ENCODE data around the gene ITGBL1.

ITGBL1 gene, protein sequence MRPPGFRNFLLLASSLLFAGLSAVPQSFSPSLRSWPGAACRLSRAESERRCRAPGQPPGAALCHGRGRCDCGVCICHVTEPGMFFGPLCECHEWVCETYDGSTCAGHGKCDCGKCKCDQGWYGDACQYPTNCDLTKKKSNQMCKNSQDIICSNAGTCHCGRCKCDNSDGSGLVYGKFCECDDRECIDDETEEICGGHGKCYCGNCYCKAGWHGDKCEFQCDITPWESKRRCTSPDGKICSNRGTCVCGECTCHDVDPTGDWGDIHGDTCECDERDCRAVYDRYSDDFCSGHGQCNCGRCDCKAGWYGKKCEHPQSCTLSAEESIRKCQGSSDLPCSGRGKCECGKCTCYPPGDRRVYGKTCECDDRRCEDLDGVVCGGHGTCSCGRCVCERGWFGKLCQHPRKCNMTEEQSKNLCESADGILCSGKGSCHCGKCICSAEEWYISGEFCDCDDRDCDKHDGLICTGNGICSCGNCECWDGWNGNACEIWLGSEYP

DNA sequence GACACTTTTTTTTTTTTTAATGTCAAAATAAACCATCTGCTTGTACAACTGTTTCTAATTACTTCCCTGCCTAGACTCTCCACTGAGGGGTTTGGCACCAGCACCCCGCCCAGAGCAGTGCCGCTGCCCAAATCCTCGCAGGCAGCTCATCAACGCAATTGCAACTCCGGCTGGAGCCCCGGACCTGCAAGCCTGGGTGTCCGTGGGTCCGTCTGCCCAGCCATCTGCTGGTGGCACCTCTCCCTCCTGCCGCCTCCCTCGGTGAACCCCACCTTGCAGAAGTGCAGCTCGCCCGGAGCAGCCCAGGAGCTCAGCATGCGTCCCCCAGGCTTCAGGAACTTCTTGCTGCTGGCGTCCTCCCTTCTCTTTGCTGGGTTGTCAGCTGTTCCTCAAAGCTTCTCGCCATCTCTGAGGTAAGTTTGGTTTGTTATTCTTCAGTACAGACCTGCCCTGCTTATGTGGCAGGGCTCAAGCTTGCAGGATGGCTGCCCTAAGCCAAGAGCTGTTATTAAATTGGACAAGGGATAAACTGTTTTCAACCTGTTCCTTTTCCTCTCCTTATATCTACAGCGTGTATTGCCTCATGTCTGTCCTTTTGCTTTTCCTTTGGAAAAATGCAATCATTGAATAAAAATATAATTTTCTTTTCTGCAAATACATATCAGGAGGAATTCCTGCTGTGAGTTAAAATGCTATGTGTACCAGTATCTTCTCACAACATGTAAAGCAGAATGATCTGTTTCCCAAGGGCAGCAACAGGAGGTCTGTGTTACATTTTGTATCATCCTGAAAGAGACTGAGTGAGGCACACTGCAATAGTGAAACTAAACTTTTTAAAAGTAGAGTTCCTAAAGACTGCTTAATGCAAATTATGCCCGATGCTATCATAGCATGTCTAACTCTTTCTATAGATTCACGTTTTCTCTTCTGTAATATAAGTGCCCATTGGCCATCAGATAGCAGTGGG, at the start of gene ITGBL1:
TSS of gene ITGBL1 (plus strand) at position 157 of the 967 bp plus-strand sequence. CDS start at position 316, 159 bp downstream.
- DNase-seq (ENCODE audit: low read depth in 2 of 2) = no peak

DNA sequence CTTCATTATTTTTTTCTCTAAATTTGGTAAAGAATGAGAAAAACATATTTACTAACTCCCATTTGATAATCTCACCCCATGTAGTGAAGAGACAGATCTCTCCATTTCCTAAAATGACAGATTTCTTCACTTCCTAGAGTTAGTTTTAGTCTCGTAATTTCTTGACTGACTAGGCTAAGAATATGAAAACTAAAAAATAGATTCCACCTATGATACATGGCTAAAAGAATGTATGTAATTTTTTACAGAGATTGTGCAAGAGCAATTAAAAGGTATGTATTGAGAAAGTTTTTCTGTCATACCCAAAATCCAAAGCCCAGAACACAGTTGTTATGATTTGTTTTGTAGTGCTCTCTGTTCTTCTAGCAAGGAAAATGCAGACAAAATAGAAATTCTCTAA, 45.7 kb upstream of the ITGBL1 start:
- DNase-seq (ENCODE audit: low read depth in 2 of 2) = no peak

DNA sequence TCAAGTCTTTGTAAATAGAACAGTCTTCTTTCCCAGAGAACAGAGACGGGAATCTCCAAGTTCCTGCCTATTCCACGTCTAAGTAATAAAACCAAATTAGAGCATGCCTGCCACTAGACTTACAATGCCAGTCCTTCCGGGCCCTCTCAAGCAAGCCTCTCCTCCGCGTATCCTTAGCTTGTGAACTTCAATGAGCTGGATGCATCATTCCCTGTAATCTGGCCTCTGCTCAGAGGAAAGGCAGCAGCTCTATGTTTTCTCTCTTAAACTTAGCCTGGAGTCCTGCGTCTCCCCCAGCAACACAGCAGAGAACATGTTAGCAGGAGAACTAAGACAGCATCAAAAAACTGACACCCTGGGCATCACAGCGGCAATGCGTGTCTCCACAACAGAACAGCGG, 44.3 kb upstream of the ITGBL1 start:
- no peak for DNase-seq (ENCODE audit: low read depth in 2 of 2)

DNA sequence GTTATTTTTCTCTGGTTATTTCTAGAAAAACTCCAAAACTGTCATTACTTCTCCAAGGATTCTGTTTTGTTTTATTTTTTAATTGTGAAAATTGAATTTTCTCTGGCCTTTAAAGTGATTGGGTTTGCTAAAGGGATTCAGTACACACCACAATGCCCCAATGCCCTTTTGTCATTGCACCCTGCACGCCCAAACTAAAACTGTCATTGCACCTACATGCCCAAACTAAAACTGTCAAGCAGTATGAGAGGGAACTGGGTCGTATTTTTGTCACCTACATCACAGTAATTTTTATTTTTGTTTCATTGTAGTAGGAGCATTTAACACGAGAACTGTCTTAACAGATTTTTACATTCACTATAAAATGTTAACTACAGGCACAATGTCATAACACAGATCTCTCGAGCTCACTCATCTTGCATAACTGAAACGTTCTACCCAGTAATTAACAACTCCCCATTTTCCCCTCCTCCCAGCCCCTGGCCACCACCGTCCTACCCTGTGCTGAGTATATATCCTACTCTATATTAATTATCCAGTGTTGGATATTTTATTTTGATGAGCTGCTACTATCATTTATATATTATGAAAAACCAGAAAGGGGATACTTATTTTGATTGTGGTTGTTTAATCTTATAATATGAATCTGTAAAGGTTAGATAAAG, 43.4 kb upstream of the ITGBL1 start:
- no peak for DNase-seq (ENCODE audit: low read depth in 2 of 2)

DNA sequence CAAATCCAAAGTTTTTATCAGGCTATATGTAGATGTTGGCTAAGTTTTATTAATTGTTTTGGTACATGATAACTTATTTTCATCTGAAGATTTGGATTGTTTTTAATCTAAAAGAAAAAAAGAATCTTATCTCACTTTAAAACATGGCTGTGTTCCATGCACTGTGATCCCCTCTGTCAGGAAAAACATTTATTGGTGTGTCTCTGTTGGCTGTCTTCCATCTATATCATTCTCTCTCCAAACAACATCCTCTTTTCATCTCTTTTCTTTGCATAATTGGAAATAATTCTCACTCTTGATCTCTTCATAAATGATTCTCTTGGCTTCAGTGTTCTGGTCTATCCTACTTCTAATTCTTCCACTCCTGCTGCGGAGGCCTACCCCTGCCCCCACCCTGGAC, 40.4 kb upstream of the ITGBL1 start:
- no peak for DNase-seq (ENCODE audit: low read depth in 2 of 2)

DNA sequence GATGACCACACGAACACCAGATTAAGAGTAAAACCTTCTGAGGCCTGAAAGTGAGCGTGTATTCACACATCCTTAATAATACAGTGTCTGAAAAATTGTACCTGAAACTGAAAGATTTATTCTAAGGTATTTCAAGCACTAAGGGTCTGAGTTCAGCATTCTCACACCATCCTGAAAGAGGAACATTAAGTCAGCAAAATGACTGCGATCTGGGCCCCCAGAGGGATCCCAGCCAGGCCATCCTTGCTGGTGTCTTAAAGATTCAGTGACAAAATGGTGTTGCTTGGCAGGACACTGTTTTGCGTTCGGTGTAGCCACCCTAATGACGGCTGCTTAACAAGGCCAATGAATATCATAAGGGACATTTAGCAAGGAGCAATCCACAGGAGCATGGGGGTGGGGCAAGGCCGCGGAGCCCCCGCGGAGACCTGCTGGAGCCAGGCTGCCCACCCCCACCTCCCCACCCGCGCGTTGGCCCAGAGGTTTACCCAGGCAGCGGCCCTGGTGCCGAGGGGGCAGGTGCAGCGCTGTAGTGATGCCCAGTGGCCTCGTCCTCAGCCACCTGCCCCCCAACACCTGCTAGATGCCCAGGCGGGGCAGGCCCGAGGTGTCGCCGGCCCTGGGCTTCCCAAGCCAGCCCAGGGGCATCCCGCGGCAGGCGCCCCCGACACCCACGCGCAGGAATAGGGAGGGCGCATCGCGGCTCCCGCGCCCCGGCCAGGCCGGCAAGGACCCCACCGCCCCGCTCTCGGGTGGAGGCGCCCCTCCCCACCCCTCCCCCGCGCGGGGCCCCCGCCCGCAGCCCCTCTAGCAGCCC, 36.9 kb upstream of the ITGBL1 start:
- no peak for DNase-seq (ENCODE audit: low read depth in 2 of 2)

DNA sequence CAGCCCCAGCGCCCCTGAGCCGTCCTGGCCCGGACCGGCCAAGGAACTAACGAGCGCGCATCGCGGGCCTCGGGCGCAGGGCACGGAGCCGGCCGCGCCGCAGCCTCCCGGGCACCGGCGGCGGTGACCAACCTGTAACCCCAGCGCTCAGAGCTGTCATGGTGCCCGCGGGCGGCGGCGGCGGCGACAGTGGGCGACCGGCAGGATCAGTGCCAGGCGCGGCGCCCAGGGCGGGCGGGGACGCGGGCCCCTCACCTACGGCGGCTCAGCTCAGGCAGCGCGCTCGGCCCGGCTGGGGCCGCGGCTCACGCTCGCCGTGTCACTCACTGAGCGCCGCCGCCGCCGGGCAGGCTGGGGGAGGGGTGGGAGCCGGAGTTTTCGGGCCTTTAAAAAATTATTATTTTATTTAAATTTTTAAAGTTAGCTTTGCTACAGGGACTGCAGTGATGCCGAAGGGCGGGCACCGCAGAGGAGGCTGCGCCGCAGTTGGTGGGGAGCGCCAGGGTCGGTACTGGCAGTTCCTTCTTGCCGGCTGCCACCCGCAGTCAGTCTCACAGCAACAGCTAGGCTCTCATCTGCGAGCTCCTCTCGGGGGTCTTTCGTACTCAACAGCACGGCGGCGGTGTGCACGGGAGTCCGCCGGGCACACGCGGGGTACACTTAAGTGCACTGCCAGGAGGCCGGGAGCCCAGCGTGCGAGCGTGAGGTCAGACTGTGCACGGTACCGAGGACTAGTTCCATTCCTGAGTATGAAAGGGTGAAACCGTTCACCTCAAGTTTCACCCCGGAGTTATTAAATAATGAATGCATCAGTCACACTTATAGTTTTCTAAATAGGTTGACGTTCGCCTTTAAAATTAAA, 36.1 kb upstream of the ITGBL1 start, which contains the start of gene NALCN:
TSS of gene NALCN (minus strand) at position 328 of the 862 bp plus-strand sequence. CDS start 17,382 bp downstream, outside the sequence.
- no peak for DNase-seq (ENCODE audit: low read depth in 2 of 2)

DNA sequence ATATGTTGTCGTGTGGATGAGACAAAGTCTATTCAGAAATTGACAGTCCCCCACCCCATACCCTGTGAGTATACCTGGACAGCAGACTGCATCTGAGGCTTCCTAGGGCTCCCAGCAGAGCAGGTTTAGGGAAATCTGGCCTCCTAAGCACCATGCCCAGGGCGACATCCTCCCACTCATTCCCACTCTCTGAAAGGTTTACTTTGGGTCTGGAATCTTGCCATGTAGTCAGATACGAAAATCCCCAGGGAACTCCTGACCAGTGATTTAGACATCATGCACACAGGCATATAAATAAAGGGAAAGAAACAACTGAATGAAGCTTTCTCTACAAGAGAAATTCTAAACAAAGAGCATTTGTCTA, 35.5 kb upstream of the ITGBL1 start:
- DNase-seq (ENCODE audit: low read depth in 2 of 2) = peak in 1 of 2 experiments; percentile 21

DNA sequence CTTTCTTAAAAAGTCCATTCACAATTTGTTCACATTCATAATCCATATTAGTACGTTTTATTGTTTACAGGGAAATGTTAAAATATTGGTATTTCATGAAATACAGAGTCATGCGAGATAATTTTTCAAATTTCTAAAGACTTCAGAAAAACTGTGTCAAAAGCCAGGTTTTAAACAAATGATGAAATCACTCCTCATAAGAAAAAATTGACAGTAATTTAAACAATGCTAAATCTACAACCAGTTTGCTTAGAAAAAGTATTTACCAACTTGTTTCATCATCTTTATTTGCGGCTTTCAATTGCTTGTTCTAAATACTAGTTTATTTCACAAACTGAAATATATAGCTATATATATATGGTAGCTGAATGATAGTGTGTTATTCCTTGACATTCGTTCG, 35.0 kb upstream of the ITGBL1 start:
- DNase-seq (ENCODE audit: low read depth in 2 of 2) = no peak

DNA sequence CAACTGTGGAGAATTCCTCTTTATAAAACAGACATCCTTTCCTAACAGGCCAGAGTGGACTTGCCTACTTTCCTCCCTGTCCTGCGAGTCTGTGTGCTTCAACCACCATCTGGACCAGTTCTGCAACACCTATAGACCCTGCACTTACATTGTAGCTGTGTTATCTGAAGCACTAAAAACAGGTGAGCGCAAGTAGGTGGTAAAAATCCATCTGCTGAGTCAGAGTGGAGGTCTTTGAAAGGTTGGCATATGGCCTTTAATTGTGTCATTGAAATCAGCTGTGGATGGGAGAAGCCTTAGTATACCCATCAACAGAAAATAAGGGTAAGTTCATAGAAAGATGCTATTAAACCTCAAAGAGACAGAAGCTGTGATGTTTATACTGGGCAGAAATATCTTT, 28.6 kb upstream of the ITGBL1 start:
- no peak for DNase-seq (ENCODE audit: low read depth in 2 of 2)

DNA sequence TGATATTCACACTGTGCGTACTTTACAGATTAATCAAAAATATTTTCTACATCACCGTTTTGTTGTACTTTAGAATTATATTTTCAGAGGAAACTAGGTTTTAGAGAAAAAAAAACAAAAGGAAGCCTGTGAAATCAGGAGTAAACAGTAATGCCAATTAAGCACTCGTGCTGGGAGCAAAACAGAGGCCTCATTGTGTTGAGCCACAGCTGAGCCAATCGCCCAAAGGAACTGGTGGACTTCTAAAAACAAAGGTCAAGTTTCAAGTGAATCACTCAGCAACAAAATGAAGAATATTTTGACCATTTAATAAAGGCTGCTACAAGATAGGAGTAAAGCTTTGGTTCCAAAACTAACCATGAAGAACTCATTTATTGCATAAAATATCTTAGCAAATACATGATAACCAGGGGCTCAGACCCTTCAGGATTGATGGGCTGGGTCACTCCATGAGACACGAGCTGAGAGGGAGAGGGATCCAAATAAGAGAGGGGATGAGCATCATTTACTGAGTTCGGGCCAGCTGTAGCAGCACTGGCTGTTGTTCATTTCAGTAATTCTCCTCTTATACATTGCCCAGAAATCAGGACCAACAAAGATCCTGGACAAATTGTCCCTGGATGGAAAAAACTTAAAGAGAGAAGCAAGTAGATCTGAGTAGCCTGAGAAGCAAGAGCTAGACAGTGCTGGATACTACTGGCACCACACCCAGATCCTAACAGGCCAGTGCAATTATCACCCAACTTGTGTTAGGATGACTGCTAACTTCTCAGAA, 27.9 kb upstream of the ITGBL1 start:
- DNase-seq (ENCODE audit: low read depth in 2 of 2) = no peak

DNA sequence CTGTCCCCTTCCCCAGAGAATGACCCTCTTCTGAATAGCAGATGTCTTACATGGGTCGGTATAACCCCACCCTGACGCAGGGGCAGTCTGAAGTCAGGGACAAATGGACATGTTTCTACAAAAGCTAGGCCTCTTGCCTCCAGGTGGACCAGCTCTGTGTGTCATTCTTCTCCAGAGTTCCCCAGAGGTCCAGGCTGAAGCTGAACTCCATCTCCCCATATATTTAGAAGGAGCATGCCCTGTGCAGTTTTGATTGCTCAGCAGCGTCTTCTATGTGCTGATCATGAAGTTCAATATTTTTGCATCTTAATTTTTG, 27.4 kb upstream of the ITGBL1 start:
- no peak for DNase-seq (ENCODE audit: low read depth in 2 of 2)

DNA sequence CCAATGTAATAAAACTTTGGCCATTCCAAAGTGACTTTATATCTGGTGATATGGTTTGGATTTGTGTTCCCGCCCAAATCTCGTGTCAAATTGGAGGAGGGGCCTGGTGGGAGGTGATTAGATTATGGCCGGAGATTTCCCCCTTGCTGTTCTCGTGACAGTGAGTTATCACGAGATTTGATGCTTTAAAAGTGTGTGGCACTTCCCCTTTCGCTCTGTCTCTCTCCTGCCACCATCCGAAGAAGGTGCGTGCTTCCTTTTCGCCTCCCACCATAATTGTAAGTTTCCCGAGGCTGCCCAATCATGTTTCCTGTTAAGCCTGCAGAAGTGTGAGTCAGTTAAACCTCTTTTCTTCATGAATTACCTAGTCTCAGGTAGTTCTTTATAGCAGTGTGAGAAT, 26.9 kb upstream of the ITGBL1 start:
- no peak for DNase-seq (ENCODE audit: low read depth in 2 of 2)

DNA sequence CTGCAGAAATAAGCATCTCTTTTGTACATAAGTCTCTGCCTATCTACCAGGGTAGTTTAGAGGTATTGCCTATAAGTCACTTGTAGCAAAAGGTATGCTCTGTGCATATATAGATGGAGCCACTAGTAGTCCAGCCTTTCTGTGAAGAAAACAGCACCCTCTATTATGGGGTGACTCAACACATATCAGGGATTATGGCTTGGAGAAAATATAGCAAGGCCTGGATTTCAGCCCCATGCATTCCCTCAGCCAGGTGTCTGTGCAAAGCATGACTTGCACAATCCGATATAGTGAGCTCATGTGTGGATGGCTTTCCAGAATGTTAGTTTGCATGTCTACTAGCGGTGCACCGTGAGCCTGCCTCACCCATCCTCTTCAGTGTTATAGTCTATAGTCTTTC, 22.7 kb upstream of the ITGBL1 start:
- no peak for DNase-seq (ENCODE audit: low read depth in 2 of 2)

DNA sequence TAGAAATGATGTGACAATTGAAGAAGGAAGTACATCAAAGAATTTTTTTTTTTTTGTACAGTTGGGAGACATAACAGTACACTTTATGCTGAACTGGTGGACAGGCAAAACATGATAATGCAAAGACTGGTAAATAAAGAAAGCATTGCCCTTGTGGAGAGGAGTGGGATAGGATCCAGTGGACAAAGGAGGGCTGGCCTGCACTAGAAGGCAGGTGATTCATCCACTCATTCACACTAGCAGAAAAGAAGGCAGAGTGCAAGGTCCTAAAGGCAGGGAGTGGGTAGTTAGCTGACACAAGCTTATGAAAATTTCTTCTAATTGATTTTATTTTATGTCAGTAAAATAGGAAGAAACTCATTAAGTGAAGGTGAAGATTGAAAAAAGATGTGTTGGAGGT, 18.6 kb upstream of the ITGBL1 start:
- no peak for DNase-seq (ENCODE audit: low read depth in 2 of 2)

DNA sequence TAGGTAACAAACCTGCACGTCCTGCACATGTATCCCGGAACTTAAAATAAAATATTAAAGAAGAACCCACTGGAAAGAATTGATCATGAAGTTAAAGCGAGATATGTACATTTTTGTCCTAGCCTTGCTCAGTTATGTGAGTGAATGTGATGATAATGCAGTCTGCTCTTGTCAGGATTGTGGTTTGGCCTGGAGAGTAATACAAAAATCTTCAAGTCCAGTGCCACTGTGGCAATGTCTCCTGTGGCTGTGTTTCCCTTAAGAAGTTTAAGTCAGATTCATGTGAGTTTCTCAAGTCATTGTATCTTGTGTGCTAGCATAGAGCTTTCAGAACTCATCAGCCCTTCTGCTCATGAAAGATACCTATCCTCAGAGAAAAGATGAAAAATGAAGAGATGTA, 18.0 kb upstream of the ITGBL1 start:
- no peak for DNase-seq (ENCODE audit: low read depth in 2 of 2)

DNA sequence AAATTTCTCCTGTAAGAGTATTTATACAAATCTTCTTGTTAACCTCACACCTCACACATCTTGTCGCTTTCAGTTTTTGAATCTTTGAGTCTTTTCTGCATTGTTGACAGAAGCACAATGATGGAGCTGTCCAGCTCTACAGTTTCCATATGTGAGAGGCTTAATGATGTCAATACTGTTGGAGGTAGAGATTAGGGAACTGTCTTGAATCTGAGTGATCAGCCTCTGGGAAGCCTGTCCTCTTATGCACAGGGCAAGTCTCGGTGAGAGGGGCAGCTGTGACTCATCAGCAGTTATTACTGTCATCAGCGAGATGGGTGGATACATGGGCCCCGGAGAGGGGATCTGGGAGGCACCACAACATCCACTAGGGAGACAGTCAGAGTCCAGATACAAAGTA, 4.6 kb upstream of the ITGBL1 start:
- DNase-seq (ENCODE audit: low read depth in 2 of 2) = no peak

DNA sequence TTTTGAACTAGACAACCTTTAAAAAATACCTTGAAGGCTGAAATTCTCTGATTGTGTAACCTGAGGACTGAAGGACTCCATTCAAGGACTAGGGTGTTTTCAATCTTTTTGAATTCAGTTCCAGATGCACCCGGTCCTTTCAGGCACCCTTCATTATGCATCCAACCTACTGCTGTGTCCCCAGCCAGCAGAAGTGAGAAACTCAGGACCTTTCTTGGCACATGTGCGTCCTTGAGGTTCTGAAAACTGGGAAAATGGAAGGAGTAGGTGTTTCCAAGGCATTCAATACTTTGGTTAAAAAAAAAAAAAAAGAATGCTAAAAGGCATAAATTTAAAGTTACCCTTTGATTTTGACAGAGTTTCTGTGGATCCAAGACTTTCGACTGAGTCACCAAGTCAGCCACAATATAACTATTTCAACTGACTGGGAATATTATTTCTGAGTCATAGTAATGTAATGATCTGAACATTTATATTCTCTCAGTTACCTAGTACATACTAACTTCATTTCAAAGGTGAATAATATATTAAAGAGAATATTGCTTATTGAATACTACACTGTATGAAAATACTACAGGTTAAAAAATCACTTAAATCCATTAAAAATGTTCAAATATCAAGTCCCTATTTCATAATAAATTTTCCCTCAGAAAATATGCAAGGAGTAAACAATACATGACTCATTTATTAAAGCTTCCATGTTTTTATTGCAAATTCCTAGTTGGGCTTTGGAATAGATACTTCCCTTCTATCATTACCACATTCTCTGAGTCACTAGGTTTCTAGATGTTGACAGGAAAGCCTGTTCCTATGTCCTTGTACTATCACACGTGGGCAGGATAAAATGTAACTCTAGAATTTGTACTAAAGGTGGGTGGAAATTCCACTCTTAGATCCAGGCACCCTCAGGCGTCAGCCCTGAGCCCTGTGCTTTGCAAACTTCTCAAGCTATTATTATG, 2.4 kb upstream of the ITGBL1 start:
- peak; percentile 79 to 82 for DNase-seq (ENCODE audit: low read depth in 2 of 2)
